SK-N-SH treated with all-trans-retinoic acid at 6 μM for 48 hours (cell line): Measurements from ENCODE around the gene MAX.

ENCODE experiments used
- CREB5 ChIP-seq: fragments of 250-450 bp; sonication (Bioruptor Pico); IDR thresholded peaks from 2 replicates; pipeline ENCODE4 v1.5.1; 2020; ENCODE audit warnings: low read depth, mild to moderate bottlenecking, moderate library complexity
- GLIS3 ChIP-seq: fragments of 250-450 bp; sonication (Bioruptor Pico); IDR thresholded peaks from 2 replicates; pipeline ENCODE4 v1.5.0; 2020; ENCODE audit warnings: mild to moderate bottlenecking, moderate library complexity
- OSR1 ChIP-seq: fragments of 250-450 bp; sonication (Bioruptor Pico); IDR thresholded peaks from 2 replicates; pipeline ENCODE4 v1.8.0; 2022; ENCODE audit warnings: moderate library complexity, mild to moderate bottlenecking, inconsistent platforms
- POU6F1 ChIP-seq: fragments of 250-450 bp; sonication (Bioruptor Pico); IDR thresholded peaks from 2 replicates; pipeline ENCODE4 v1.8.0; 2021; ENCODE audit warnings: low read depth, mild to moderate bottlenecking, moderate library complexity, borderline replicate concordance
- RARB ChIP-seq: fragments of 250-450 bp; sonication (Bioruptor Pico); IDR thresholded peaks from 2 replicates; pipeline ENCODE4 v1.8.0; 2021; ENCODE audit warnings: mild to moderate bottlenecking, moderate library complexity
- SNAI2 ChIP-seq: fragments of 250-450 bp; sonication (Bioruptor Pico); IDR thresholded peaks from 2 replicates; pipeline ENCODE4 v1.5.0; 2020; ENCODE audit warnings: mild to moderate bottlenecking, moderate library complexity
- ZC3H10 ChIP-seq: fragments of 250-450 bp; sonication (Bioruptor Pico); IDR thresholded peaks from 2 replicates; pipeline ENCODE4 v1.5.1; 2021; ENCODE audit warnings: mild to moderate bottlenecking, moderate library complexity
- ZFP30 ChIP-seq: fragments of 450-650 bp; formaldehyde crosslinking; IDR thresholded peaks from 2 replicates; pipeline ENCODE4 v1.5.0; 2022; ENCODE audit warnings: mild to moderate bottlenecking, moderate library complexity

- TF ChIP-seq POU6F1 (CRISPR knock-in tag) (no peak), CREB5 (CRISPR knock-in tag) (no peak), OSR1 (no peak), SNAI2 (CRISPR knock-in tag) (no peak), ZFP30 (no peak), ZC3H10 (CRISPR knock-in tag) (no peak), RARB (CRISPR knock-in tag) (no peak), GLIS3 (CRISPR knock-in tag) (no peak)
Observed at GRCh38 chr14:65079201-65079600, 23.1 kb downstream of the MAX start.
